ENCODE results near the gene MYO3B.

MYO3B gene

DNA sequence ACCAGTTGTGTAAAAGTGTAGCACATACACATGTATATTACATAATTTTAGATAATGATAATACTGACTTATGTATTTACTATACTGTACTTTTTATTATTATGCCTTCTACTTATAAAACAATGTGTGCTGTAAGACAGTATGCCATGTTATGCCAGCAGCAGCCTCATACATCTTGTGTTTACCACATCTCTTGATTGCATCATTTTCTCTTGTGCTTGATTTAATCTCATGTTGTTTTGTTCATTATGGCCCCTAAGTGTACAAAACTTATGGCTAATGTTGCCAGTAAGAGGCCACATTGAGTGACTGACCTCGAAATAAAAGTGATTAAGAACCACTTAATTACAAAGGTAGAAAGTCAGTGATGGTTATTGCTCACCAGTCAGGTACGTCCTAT, 409.2 kb downstream of the MYO3B start:
- H3K27ac ChIP-seq (ENCODE audit: low read length): no peak overlapping the region
- no peaks in the 10 kb centered on the region for H3K4me1 ChIP-seq (ENCODE audit: insufficient read depth, low read length)
- ATAC-seq (ENCODE audit: insufficient read depth, low read depth) (no peak), DNase-seq (no peak)
- H3K27me3 ChIP-seq (ENCODE audit: insufficient read depth, low read length, poor library complexity): peaks cover 3% of the 10 kb centered on the region
- no peak overlapping the region for H3K9ac ChIP-seq (ENCODE audit: low read depth, low read length)
- no peak overlapping the region for H2AFZ ChIP-seq (ENCODE audit: low read depth, low read length)
- H3K4me2 ChIP-seq (ENCODE audit: insufficient read depth, low read length): no peak overlapping the region
- no peaks in the 10 kb centered on the region for H3K9me3 ChIP-seq (ENCODE audit: insufficient read depth, low read length, severe bottlenecking)
- no peaks in the 10 kb centered on the region for H3K36me3 ChIP-seq (ENCODE audit: insufficient read depth, low read length)
- H3K4me3 ChIP-seq (ENCODE audit: low read depth in 1 of 2, low read length in 2 of 2): no peak overlapping the region
- no peaks in the 10 kb centered on the region for H3K79me2 ChIP-seq (ENCODE audit: insufficient read depth, low read length)
- no peaks in the 10 kb centered on the region for H4K20me1 ChIP-seq (ENCODE audit: insufficient read depth, low read length)
- no peak for TF ChIP-seq EZH2 (IDR thresholded peaks at IDR 0.05; ENCODE audit: borderline replicate concordance, low read depth, low read length, severe bottlenecking)
- TF ChIP-seq, protein P1, sequence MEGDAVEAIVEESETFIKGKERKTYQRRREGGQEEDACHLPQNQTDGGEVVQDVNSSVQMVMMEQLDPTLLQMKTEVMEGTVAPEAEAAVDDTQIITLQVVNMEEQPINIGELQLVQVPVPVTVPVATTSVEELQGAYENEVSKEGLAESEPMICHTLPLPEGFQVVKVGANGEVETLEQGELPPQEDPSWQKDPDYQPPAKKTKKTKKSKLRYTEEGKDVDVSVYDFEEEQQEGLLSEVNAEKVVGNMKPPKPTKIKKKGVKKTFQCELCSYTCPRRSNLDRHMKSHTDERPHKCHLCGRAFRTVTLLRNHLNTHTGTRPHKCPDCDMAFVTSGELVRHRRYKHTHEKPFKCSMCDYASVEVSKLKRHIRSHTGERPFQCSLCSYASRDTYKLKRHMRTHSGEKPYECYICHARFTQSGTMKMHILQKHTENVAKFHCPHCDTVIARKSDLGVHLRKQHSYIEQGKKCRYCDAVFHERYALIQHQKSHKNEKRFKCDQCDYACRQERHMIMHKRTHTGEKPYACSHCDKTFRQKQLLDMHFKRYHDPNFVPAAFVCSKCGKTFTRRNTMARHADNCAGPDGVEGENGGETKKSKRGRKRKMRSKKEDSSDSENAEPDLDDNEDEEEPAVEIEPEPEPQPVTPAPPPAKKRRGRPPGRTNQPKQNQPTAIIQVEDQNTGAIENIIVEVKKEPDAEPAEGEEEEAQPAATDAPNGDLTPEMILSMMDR (IDR thresholded peaks at IDR 0.05; ENCODE audit: borderline replicate concordance, extremely low read depth, low read length, poor library complexity, severe bottlenecking): no peak

DNA sequence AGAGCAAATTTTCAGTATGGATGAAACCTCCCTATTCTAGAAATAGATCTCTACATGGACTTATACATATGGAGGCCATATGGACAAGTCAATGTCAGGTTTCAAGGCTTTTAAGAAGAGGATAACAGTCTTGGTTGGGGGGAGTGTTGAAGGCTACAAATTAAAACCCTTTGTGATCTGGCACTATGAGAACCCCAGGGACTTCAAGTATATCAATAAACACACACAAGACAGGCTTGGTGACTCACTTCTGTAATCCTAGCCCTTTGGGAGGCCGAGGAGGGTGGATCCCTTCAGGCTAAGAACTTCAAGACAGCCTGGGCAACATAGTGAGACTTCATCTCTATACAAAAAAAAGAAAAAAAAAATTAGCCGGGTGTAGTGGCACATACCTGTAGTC, 410.0 kb downstream of the MYO3B start:
- Histone ChIP-seq H3K9ac (ENCODE audit: low read depth, low read length) (no peak overlapping the region), H3K27ac (ENCODE audit: low read length) (no peak overlapping the region), H2AFZ (ENCODE audit: low read depth, low read length) (no peak overlapping the region), H3K79me2 (ENCODE audit: insufficient read depth, low read length) (no peaks in the 10 kb centered on the region), H3K4me2 (ENCODE audit: insufficient read depth, low read length) (no peak overlapping the region), H3K9me3 (ENCODE audit: insufficient read depth, low read length, severe bottlenecking) (no peaks in the 10 kb centered on the region), H3K27me3 (ENCODE audit: insufficient read depth, low read length, poor library complexity) (peaks cover 3% of the 10 kb centered on the region), H3K36me3 (ENCODE audit: insufficient read depth, low read length) (no peaks in the 10 kb centered on the region), H4K20me1 (ENCODE audit: insufficient read depth, low read length) (no peaks in the 10 kb centered on the region), H3K4me3 (ENCODE audit: low read depth in 1 of 2, low read length in 2 of 2) (no peak overlapping the region), H3K4me1 (ENCODE audit: insufficient read depth, low read length) (no peaks in the 10 kb centered on the region)
- ATAC-seq (ENCODE audit: insufficient read depth, low read depth) (no peak), DNase-seq (no peak)
- TF ChIP-seq, protein P1 (IDR thresholded peaks at IDR 0.05; ENCODE audit: borderline replicate concordance, extremely low read depth, low read length, poor library complexity, severe bottlenecking): no peak
- TF ChIP-seq EZH2 (IDR thresholded peaks at IDR 0.05; ENCODE audit: borderline replicate concordance, low read depth, low read length, severe bottlenecking): no peak

DNA sequence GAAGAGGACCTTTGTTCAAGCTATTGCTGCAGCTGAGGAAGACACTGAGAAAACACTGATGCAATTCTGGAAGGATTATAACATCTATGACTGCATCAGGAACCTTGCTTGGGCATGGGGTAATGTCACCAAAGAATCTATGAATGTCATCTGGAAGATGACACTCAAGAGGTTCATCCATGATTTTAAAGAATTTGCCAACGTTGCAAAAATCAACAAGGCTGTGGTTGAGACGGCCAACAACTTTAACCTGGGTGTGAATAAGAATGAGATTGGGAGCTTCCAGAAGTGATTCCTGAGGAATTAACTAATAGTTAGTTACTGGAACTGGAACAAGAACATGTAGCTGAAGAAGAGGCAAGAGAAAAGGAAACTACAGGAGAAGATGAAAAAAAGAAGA, 410.8 kb downstream of the MYO3B start:
- Histone ChIP-seq H3K79me2 (ENCODE audit: insufficient read depth, low read length) (no peaks in the 10 kb centered on the region), H3K9me3 (ENCODE audit: insufficient read depth, low read length, severe bottlenecking) (no peaks in the 10 kb centered on the region), H3K4me2 (ENCODE audit: insufficient read depth, low read length) (no peak overlapping the region), H3K4me1 (ENCODE audit: insufficient read depth, low read length) (no peaks in the 10 kb centered on the region), H2AFZ (ENCODE audit: low read depth, low read length) (no peak overlapping the region), H3K4me3 (ENCODE audit: low read depth in 1 of 2, low read length in 2 of 2) (no peak overlapping the region), H3K9ac (ENCODE audit: low read depth, low read length) (no peak overlapping the region), H3K36me3 (ENCODE audit: insufficient read depth, low read length) (no peaks in the 10 kb centered on the region), H4K20me1 (ENCODE audit: insufficient read depth, low read length) (no peaks in the 10 kb centered on the region), H3K27ac (ENCODE audit: low read length) (no peak overlapping the region), H3K27me3 (ENCODE audit: insufficient read depth, low read length, poor library complexity) (no peaks in the 10 kb centered on the region)
- DNase-seq: no peak
- no peak for ATAC-seq (ENCODE audit: insufficient read depth, low read depth)
- no peak for TF ChIP-seq EZH2 (IDR thresholded peaks at IDR 0.05; ENCODE audit: borderline replicate concordance, low read depth, low read length, severe bottlenecking)
- TF ChIP-seq, protein P1 (IDR thresholded peaks at IDR 0.05; ENCODE audit: borderline replicate concordance, extremely low read depth, low read length, poor library complexity, severe bottlenecking): no peak

DNA sequence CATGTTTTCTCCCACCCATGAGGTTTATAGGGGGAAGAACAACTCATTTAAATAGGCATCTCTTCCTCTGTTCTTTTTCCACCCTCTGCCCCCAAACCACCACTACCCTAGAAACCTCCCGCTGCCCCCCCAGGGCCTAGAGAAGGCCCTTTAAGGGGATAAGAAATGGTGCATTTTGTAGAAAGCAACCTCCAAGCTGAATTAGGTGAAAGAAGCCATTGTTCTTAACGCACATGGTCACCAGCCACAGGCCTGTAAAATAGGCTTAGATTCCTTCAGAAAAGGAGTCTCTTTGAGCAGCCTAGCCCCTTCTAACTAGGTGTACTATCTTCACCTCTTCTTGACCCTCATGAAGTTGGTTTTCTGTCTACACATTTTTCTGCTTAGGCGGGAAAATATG, 418.6 kb downstream of the MYO3B start:
- Histone ChIP-seq H3K9ac (ENCODE audit: low read depth, low read length) (no peak overlapping the region), H3K27ac (ENCODE audit: low read length) (no peak overlapping the region), H3K4me3 (ENCODE audit: low read depth in 1 of 2, low read length in 2 of 2) (no peak overlapping the region), H3K79me2 (ENCODE audit: insufficient read depth, low read length) (no peaks in the 10 kb centered on the region), H3K4me1 (ENCODE audit: insufficient read depth, low read length) (no peaks in the 10 kb centered on the region), H3K36me3 (ENCODE audit: insufficient read depth, low read length) (no peaks in the 10 kb centered on the region), H3K9me3 (ENCODE audit: insufficient read depth, low read length, severe bottlenecking) (no peaks in the 10 kb centered on the region), H3K27me3 (ENCODE audit: insufficient read depth, low read length, poor library complexity) (no peaks in the 10 kb centered on the region), H4K20me1 (ENCODE audit: insufficient read depth, low read length) (no peaks in the 10 kb centered on the region), H2AFZ (ENCODE audit: low read depth, low read length) (no peak overlapping the region), H3K4me2 (ENCODE audit: insufficient read depth, low read length) (no peak overlapping the region)
- ATAC-seq (ENCODE audit: insufficient read depth, low read depth) (no peak), DNase-seq (no peak)
- no peak for TF ChIP-seq EZH2 (IDR thresholded peaks at IDR 0.05; ENCODE audit: borderline replicate concordance, low read depth, low read length, severe bottlenecking)
- TF ChIP-seq, protein P1 (IDR thresholded peaks at IDR 0.05; ENCODE audit: borderline replicate concordance, extremely low read depth, low read length, poor library complexity, severe bottlenecking): no peak

All from DND-41 (cell line).